H1 (cell line): Measurements from ENCODE around the gene KRT10. TPM values are rescaled to one million over a fixed set of nuclear protein-coding genes. Genes with fewer than 3 reads are reported as not detected.

Source experiments
- ASH2L ChIP-seq: fragments of 200-600, 300-600 bp; sonication (generic); IDR thresholded peaks from one replicate; pipeline ENCODE4 v1.7.1; 2017; ENCODE audit warnings: low read length
- BACH1 ChIP-seq: IDR thresholded peaks from 2 replicates; pipeline ENCODE4 v1.6.1; 2012; ENCODE audit warnings: low read length, improper control_type of control experiment
- EP300 ChIP-seq, 2 experiments: IDR thresholded peaks; 1 replicate in 1 of 2; 2 replicates in 1 of 2; pipeline ENCODE4 v1.6.1; 2011 to 2012; ENCODE audit warnings: low read depth in 2 of 2, low read length in 2 of 2, mild to moderate bottlenecking in 2 of 2, borderline replicate concordance in 1 of 2, inconsistent platforms in 1 of 2, moderate library complexity in 1 of 2
- JUN ChIP-seq: IDR thresholded peaks from 2 replicates; pipeline ENCODE4 v1.6.1; 2011; ENCODE audit warnings: low read depth, mild to moderate bottlenecking, improper control_type of control experiment, low read length
- NRF1 ChIP-seq: IDR thresholded peaks from 2 replicates; pipeline ENCODE4 v1.6.1; 2011; ENCODE audit warnings: mild to moderate bottlenecking, low read depth, low read length, improper control_type of control experiment
- RAD21 ChIP-seq, 2 experiments: IDR thresholded peaks in 1 of 2; conservative IDR thresholded peaks in 1 of 2; 2 replicates each; pipeline ENCODE4 v1.6.1; 2011; ENCODE audit warnings: low read depth in 2 of 2, low read length in 2 of 2, improper control_type of control experiment in 1 of 2, inconsistent platforms in 1 of 2, mild to moderate bottlenecking in 1 of 2, moderate library complexity in 1 of 2
- SIX5 ChIP-seq: IDR thresholded peaks from 2 replicates; pipeline ENCODE4 v1.6.1; 2011; ENCODE audit warnings: mild to moderate bottlenecking, low read depth, low read length
- SP1 ChIP-seq: IDR thresholded peaks from 2 replicates; pipeline ENCODE4 v1.6.1; 2011; ENCODE audit warnings: low read depth, low read length
- SUZ12 ChIP-seq: fragments of 200-600 bp; sonication (generic); IDR thresholded peaks from 2 replicates; pipeline ENCODE4 v1.6.1; 2012; ENCODE audit warnings: mild to moderate bottlenecking, inconsistent platforms, low read length, moderate library complexity, mixed read lengths
- ZNF274 ChIP-seq: IDR thresholded peaks from 2 replicates; pipeline ENCODE4 v1.7.0; 2012; ENCODE audit warnings: low read length, borderline replicate concordance; ENCODE audit errors: extremely low read depth
- polyA plus RNA-seq, 7 experiments: library from polyadenylated mRNA; depleted of rRNA in 3 of 7; stranded (reverse) in 5 of 7; unstranded in 2 of 7; fragments of >200 nt in 5 of 7; fragments of 200-250 nt in 2 of 7; gene quantifications; 1 replicate in 5 of 7; 2 replicates in 1 of 7; 4 replicates in 1 of 7; pipeline versions ENCODE4 v1.2.1 to v1.2.3, GENCODE V29; 2011 to 2013; ENCODE audit warnings: missing spikeins in 2 of 7, mixed read lengths in 2 of 7
- total RNA-seq: library from RNA; stranded (reverse); fragmentation: NEBNext Ultra II Directional; extraction: Animal tissue kit (Norgen Biotek cat#: 25700); gene quantifications from 2 replicates; pipeline ENCODE4 v1.2.1, GENCODE V29; 2021
- TF ChIP-seq, protein P1 (sequence below): fragments of 300-600 bp; sonication (generic); IDR thresholded peaks from 2 replicates; pipeline ENCODE4 v1.7.1; 2012; ENCODE audit warnings: low read length, moderate library complexity, mild to moderate bottlenecking, inconsistent platforms; ENCODE audit not compliant: insufficient replicate concordance

Gene KRT10
- total and polyA plus RNA-seq, 2 of the 8 experiments (the other 6 are each of a cell fraction or from before 2014, with no cell fraction given), result 3.5 to 39.4 TPM

DNA sequence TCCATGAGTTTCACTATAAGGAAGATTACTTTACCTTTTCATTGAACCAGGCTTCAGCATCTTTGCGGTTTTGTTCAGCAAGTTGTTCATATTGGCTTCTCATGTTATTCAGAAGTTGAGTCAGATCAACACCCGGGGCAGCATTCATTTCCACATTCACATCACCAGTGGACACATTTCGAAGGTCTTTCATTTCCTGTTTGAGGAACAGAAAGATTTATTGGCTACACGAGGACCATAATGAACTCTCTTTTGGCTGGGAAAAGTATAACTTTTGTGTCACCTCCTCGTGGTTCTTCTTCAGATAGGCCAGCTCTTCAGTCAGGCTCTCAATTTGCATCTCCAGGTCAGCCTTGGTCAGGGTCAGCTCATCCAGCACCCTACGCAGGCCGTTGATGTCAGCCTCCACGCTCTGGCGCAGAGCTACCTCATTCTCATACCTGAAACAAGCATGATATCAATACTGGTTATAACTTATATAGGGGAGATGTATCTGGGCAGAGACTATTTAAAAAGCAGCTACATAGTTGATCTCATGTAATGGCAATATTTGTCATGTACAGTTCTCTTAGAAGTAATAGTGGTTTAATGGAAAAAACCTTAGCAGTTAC is 2.1 kb downstream of the KRT10 start (continued):
- TF ChIP-seq, protein P1, sequence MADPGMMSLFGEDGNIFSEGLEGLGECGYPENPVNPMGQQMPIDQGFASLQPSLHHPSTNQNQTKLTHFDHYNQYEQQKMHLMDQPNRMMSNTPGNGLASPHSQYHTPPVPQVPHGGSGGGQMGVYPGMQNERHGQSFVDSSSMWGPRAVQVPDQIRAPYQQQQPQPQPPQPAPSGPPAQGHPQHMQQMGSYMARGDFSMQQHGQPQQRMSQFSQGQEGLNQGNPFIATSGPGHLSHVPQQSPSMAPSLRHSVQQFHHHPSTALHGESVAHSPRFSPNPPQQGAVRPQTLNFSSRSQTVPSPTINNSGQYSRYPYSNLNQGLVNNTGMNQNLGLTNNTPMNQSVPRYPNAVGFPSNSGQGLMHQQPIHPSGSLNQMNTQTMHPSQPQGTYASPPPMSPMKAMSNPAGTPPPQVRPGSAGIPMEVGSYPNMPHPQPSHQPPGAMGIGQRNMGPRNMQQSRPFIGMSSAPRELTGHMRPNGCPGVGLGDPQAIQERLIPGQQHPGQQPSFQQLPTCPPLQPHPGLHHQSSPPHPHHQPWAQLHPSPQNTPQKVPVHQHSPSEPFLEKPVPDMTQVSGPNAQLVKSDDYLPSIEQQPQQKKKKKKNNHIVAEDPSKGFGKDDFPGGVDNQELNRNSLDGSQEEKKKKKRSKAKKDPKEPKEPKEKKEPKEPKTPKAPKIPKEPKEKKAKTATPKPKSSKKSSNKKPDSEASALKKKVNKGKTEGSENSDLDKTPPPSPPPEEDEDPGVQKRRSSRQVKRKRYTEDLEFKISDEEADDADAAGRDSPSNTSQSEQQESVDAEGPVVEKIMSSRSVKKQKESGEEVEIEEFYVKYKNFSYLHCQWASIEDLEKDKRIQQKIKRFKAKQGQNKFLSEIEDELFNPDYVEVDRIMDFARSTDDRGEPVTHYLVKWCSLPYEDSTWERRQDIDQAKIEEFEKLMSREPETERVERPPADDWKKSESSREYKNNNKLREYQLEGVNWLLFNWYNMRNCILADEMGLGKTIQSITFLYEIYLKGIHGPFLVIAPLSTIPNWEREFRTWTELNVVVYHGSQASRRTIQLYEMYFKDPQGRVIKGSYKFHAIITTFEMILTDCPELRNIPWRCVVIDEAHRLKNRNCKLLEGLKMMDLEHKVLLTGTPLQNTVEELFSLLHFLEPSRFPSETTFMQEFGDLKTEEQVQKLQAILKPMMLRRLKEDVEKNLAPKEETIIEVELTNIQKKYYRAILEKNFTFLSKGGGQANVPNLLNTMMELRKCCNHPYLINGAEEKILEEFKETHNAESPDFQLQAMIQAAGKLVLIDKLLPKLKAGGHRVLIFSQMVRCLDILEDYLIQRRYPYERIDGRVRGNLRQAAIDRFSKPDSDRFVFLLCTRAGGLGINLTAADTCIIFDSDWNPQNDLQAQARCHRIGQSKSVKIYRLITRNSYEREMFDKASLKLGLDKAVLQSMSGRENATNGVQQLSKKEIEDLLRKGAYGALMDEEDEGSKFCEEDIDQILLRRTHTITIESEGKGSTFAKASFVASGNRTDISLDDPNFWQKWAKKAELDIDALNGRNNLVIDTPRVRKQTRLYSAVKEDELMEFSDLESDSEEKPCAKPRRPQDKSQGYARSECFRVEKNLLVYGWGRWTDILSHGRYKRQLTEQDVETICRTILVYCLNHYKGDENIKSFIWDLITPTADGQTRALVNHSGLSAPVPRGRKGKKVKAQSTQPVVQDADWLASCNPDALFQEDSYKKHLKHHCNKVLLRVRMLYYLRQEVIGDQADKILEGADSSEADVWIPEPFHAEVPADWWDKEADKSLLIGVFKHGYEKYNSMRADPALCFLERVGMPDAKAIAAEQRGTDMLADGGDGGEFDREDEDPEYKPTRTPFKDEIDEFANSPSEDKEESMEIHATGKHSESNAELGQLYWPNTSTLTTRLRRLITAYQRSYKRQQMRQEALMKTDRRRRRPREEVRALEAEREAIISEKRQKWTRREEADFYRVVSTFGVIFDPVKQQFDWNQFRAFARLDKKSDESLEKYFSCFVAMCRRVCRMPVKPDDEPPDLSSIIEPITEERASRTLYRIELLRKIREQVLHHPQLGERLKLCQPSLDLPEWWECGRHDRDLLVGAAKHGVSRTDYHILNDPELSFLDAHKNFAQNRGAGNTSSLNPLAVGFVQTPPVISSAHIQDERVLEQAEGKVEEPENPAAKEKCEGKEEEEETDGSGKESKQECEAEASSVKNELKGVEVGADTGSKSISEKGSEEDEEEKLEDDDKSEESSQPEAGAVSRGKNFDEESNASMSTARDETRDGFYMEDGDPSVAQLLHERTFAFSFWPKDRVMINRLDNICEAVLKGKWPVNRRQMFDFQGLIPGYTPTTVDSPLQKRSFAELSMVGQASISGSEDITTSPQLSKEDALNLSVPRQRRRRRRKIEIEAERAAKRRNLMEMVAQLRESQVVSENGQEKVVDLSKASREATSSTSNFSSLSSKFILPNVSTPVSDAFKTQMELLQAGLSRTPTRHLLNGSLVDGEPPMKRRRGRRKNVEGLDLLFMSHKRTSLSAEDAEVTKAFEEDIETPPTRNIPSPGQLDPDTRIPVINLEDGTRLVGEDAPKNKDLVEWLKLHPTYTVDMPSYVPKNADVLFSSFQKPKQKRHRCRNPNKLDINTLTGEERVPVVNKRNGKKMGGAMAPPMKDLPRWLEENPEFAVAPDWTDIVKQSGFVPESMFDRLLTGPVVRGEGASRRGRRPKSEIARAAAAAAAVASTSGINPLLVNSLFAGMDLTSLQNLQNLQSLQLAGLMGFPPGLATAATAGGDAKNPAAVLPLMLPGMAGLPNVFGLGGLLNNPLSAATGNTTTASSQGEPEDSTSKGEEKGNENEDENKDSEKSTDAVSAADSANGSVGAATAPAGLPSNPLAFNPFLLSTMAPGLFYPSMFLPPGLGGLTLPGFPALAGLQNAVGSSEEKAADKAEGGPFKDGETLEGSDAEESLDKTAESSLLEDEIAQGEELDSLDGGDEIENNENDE, result no peak
- TF ChIP-seq SUZ12 (no peak), BACH1 (no peak), NRF1 (no peak), SIX5 (no peak), ZNF274 (no peak), RAD21 (IDR thresholded peaks at IDR 0.05 in 1 of 2, conservative IDR thresholded peaks at IDR 0.05 in 1 of 2; ENCODE audit: low read depth in 2 of 2, low read length in 2 of 2) (no peak), ASH2L (no peak), SP1 (no peak), EP300 (IDR thresholded peaks at IDR 0.05; ENCODE audit: borderline replicate concordance in 1 of 2, low read depth in 2 of 2, low read length in 2 of 2) (no peak), JUN (no peak)
